H9 (cell line): ENCODE results near the gene ZNF335. TPM values are rescaled to one million over a fixed set of nuclear protein-coding genes. Genes with fewer than 3 reads are reported as not detected.

ENCODE experiments used
- DNase-seq: peaks from one replicate; pipeline ENCODE4 v3.0.0-alpha.2; 2017
- H2AFZ ChIP-seq: one replicate; pipeline ENCODE4 v1.6.1; 2013; ENCODE audit warnings: mild to moderate bottlenecking, low read length, control low read depth, moderate library complexity
- H2AK5ac ChIP-seq: 2 replicates; pipeline ENCODE4 v1.6.1; 2013; ENCODE audit warnings: low read length, control low read depth, mixed read lengths; ENCODE audit not compliant: insufficient read length
- H2BK120ac ChIP-seq: one replicate; pipeline ENCODE4 v1.6.1; 2013; ENCODE audit warnings: low read depth, mild to moderate bottlenecking, low read length, control low read depth, inconsistent platforms; ENCODE audit not compliant: poor library complexity, severe bottlenecking
- H2BK12ac ChIP-seq: 2 replicates; pipeline ENCODE4 v1.6.1; 2013; ENCODE audit warnings: low read length, control low read depth, mixed read lengths, low read depth; ENCODE audit not compliant: insufficient read length
- H2BK15ac ChIP-seq: 2 replicates; pipeline ENCODE4 v1.6.1; 2013; ENCODE audit warnings: low read depth, low read length, control low read depth
- H2BK20ac ChIP-seq: one replicate; pipeline ENCODE4 v1.6.1; 2013; ENCODE audit warnings: low read depth, mild to moderate bottlenecking, low read length, control low read depth, inconsistent platforms; ENCODE audit not compliant: poor library complexity, severe bottlenecking
- H2BK5ac ChIP-seq: 2 replicates; pipeline ENCODE4 v1.6.1; 2013; ENCODE audit warnings: low read length, control low read depth, mixed read lengths; ENCODE audit not compliant: insufficient read length
- H3K14ac ChIP-seq: 2 replicates; pipeline ENCODE4 v1.6.1; 2013; ENCODE audit warnings: low read length, control low read depth; ENCODE audit not compliant: insufficient read depth
- H3K18ac ChIP-seq: 2 replicates; pipeline ENCODE4 v1.6.1; 2013; ENCODE audit warnings: low read depth, mild to moderate bottlenecking, mixed read lengths, low read length, control low read depth; ENCODE audit not compliant: insufficient read length
- H3K23ac ChIP-seq: 2 replicates; pipeline ENCODE4 v1.6.1; 2013; ENCODE audit warnings: low read length, control low read depth, mixed read lengths, low read depth; ENCODE audit not compliant: insufficient read length
- H3K23me2 ChIP-seq: 2 replicates; pipeline ENCODE4 v1.6.1; 2013; ENCODE audit warnings: low read depth, mild to moderate bottlenecking, mixed read lengths, low read length, control low read depth; ENCODE audit not compliant: insufficient read length, poor library complexity, severe bottlenecking
- H3K27ac ChIP-seq: 2 replicates; pipeline ENCODE4 v1.5.1; 2013; ENCODE audit warnings: low read length, control low read depth, mixed read lengths, low read depth; ENCODE audit not compliant: insufficient read length
- H3K27me3 ChIP-seq: 2 replicates; pipeline ENCODE4 v1.6.1; 2013; ENCODE audit warnings: low read length, control low read depth, inconsistent platforms; ENCODE audit not compliant: insufficient read depth
- H3K4ac ChIP-seq: 2 replicates; pipeline ENCODE4 v1.6.1; 2013; ENCODE audit warnings: low read depth, mild to moderate bottlenecking, control low read depth, inconsistent platforms, low read length, moderate library complexity
- H3K4me1 ChIP-seq: 2 replicates; pipeline ENCODE4 v1.6.1; 2013; ENCODE audit warnings: low read length, control low read depth, inconsistent platforms; ENCODE audit not compliant: insufficient read depth
- H3K4me2 ChIP-seq: 2 replicates; pipeline ENCODE4 v1.6.1; 2013; ENCODE audit warnings: low read length, control low read depth, mixed read lengths; ENCODE audit not compliant: insufficient read length, insufficient read depth
- H3K56ac ChIP-seq: 2 replicates; pipeline ENCODE4 v1.6.1; 2013; ENCODE audit warnings: low read depth, mild to moderate bottlenecking, mixed read lengths, low read length, control low read depth; ENCODE audit not compliant: insufficient read length
- H3K79me1 ChIP-seq: 2 replicates; pipeline ENCODE4 v1.6.1; 2013; ENCODE audit warnings: low read depth, mild to moderate bottlenecking, moderate library complexity, low read length, control low read depth, inconsistent platforms; ENCODE audit not compliant: insufficient read depth, poor library complexity, severe bottlenecking
- H3K79me2 ChIP-seq: 2 replicates; pipeline ENCODE4 v1.6.1; 2013; ENCODE audit warnings: low read length, control low read depth, inconsistent platforms; ENCODE audit not compliant: insufficient read depth
- H3K9ac ChIP-seq: 2 replicates; pipeline ENCODE4 v1.6.1; 2013; ENCODE audit warnings: low read length, control low read depth, mixed read lengths; ENCODE audit not compliant: insufficient read length; ENCODE audit errors: extremely low read depth
- H3K9me3 ChIP-seq: one replicate; pipeline ENCODE4 v1.6.1; 2013; ENCODE audit warnings: low read depth, low read length, inconsistent platforms; ENCODE audit not compliant: control insufficient read depth
- H3T11ph ChIP-seq: one replicate; pipeline ENCODE4 v1.6.1; 2013; ENCODE audit warnings: mild to moderate bottlenecking, low read length, control low read depth, inconsistent platforms
- H4K20me1 ChIP-seq: one replicate; pipeline ENCODE4 v1.6.1; 2013; ENCODE audit not compliant: control insufficient read depth, insufficient read length, insufficient read depth
- H4K5ac ChIP-seq: 2 replicates; pipeline ENCODE4 v1.6.1; 2013; ENCODE audit warnings: low read depth, mild to moderate bottlenecking, mixed read lengths, low read length, control low read depth; ENCODE audit not compliant: insufficient read length
- H4K8ac ChIP-seq: replicated peaks from 2 replicates; pipeline ENCODE4 v1.6.1; 2013; ENCODE audit warnings: low read length, control low read depth, mixed read lengths, low read depth; ENCODE audit not compliant: insufficient read length
- H4K91ac ChIP-seq: 2 replicates; pipeline ENCODE4 v1.6.1; 2013; ENCODE audit warnings: low read depth, mild to moderate bottlenecking, moderate library complexity, mixed read lengths, low read length, control low read depth; ENCODE audit not compliant: insufficient read length
- H3K27ac Mint-ChIP-seq, 3 experiments: 2 replicates in 2 of 3; 3 replicates in 1 of 3; pipeline ENCODE4 v1.8.0; 2020 to 2021; ENCODE audit warnings: mixed read lengths in 3 of 3, mild to moderate bottlenecking in 1 of 3, moderate library complexity in 1 of 3
- H3K27me3 Mint-ChIP-seq: 2 replicates; pipeline ENCODE4 v1.8.0; 2021; ENCODE audit warnings: low read depth, mild to moderate bottlenecking, moderate library complexity, mixed read lengths
- H3K36me3 Mint-ChIP-seq, 3 experiments: 2 replicates in 2 of 3; 3 replicates in 1 of 3; pipeline ENCODE4 v1.8.0; 2020 to 2021; ENCODE audit warnings: low read depth in 3 of 3, mixed read lengths in 3 of 3; ENCODE audit not compliant: insufficient read depth in 1 of 3
- H3K4me1 Mint-ChIP-seq, 2 experiments: 2 replicates each; pipeline ENCODE4 v1.8.0; 2020; ENCODE audit warnings: mixed read lengths in 2 of 2
- H3K4me3 Mint-ChIP-seq, 2 experiments: 2 replicates in 1 of 2; 3 replicates in 1 of 2; pipeline ENCODE4 v1.8.0; 2020 to 2021; ENCODE audit warnings: mild to moderate bottlenecking in 2 of 2, mixed read lengths in 2 of 2, moderate library complexity in 1 of 2
- H3K9me3 Mint-ChIP-seq, 2 experiments: 2 replicates in 1 of 2; 3 replicates in 1 of 2; pipeline ENCODE4 v1.8.0; 2020; ENCODE audit warnings: mild to moderate bottlenecking in 2 of 2, mixed read lengths in 2 of 2, moderate library complexity in 1 of 2
- CTCF ChIP-seq: fragments of 200-600 bp; sonication (generic); conservative IDR thresholded peaks from 3 replicates; pipeline ENCODE4 v1.8.0; 2021; ENCODE audit warnings: antibody characterized with exemption, mild to moderate bottlenecking
- WGBS: extraction: QIAGEN DNeasy Blood & Tissue Kit; methylation state at CpG from one replicate; pipeline ENCODE4 v1.1.7; 2013; ENCODE audit warnings: missing lambda C conversion rate, low lambda C conversion rate, mixed read lengths; ENCODE audit not compliant: insufficient read length; ENCODE audit errors: extremely low coverage; 5-methylcytosine and 5-hydroxymethylcytosine counted together
- total RNA-seq: library from RNA; stranded (reverse); gene quantifications from 2 replicates; pipeline ENCODE4 v1.2.1, GENCODE V29; 2021

The ZNF335 gene
- total RNA-seq, 1 experiment from 2014 or later: 21.1 TPM

- H2BK15ac ChIP-seq: no peak overlapping the region
- no peaks in the 10 kb centered on the region for H3K4me1 ChIP-seq
- peaks cover 7 to 13% of the 10 kb centered on the region in 2 experiments; a peak in 3 of 4 replicates for H3K4me1 Mint-ChIP-seq
- no peak overlapping the region for H3K56ac ChIP-seq
- no peak for TF ChIP-seq CTCF
- H2BK120ac ChIP-seq: no peak overlapping the region
- H2BK5ac ChIP-seq: no peak overlapping the region
- no peaks in the 10 kb centered on the region for H3K79me1 ChIP-seq
- H3K4ac ChIP-seq: no peak overlapping the region
- H3K4me3 Mint-ChIP-seq: no peak overlapping the region
- no peak for DNase-seq
- H3K9me3 ChIP-seq: no peaks in the 10 kb centered on the region
- H3K9me3 Mint-ChIP-seq: no peaks in the 10 kb centered on the region
- H3K4me2 ChIP-seq: no peak overlapping the region
- no peak overlapping the region for H3T11ph ChIP-seq
- no peaks in the 10 kb centered on the region for H3K23me2 ChIP-seq
- H3K27ac ChIP-seq: no peak overlapping the region
- no CpG with 5 or more reads among the region's 12 CpGs for WGBS
- no peak overlapping the region for H4K91ac ChIP-seq
- H3K27ac Mint-ChIP-seq: no peak overlapping the region
- no peak overlapping the region for H3K18ac ChIP-seq
- peaks cover 6% of the 10 kb centered on the region for H3K27me3 Mint-ChIP-seq
- H3K79me2 ChIP-seq: no peaks in the 10 kb centered on the region
- no peak overlapping the region for H4K8ac ChIP-seq
- H3K9ac ChIP-seq: no peak overlapping the region
- no peaks in the 10 kb centered on the region for H3K27me3 ChIP-seq
- no peak overlapping the region for H2AFZ ChIP-seq
- no peak overlapping the region for H2BK20ac ChIP-seq
- H2BK12ac ChIP-seq: no peak overlapping the region
- H3K23ac ChIP-seq: no peak overlapping the region
- no peak overlapping the region for H4K5ac ChIP-seq
- no peak overlapping the region for H3K14ac ChIP-seq
- H3K36me3 Mint-ChIP-seq: no peaks in the 10 kb centered on the region
- no peaks in the 10 kb centered on the region for H4K20me1 ChIP-seq
- H2AK5ac ChIP-seq: no peak overlapping the region
Observed at GRCh38 chr20:45918779-45919537, 53.0 kb downstream of the ZNF335 start.
